ENCODE measurements around the gene PAN3.

- TF ChIP-seq CTCF (IDR thresholded peaks at IDR 0.05) (no peak), EZH2phosphoT487 (IDR thresholded peaks at IDR 0.05) (no peak), EZH2 (IDR thresholded peaks at IDR 0.05) (no peak)
Measured at GRCh38 chr13:28177877-28178276, 39.5 kb downstream of the PAN3 start.

All from neural progenitor cell (in vitro differentiated cells).